HG03095 (cell line): ENCODE data around the gene ANO2.
"Not testable (repeated sequence)": the region's sequence is repeated elsewhere in the genome, so short reads cannot be mapped to it uniquely, and the experiment has no call there.

ENCODE experiments used
- ATAC-seq: cut with Tn5 transposase; IDR thresholded peaks from one replicate; pipeline ENCODE4 v1.9.1; 2021; ENCODE audit warnings: moderate library complexity; ENCODE audit not compliant: unreplicated experiment

Gene ANO2

DNA sequence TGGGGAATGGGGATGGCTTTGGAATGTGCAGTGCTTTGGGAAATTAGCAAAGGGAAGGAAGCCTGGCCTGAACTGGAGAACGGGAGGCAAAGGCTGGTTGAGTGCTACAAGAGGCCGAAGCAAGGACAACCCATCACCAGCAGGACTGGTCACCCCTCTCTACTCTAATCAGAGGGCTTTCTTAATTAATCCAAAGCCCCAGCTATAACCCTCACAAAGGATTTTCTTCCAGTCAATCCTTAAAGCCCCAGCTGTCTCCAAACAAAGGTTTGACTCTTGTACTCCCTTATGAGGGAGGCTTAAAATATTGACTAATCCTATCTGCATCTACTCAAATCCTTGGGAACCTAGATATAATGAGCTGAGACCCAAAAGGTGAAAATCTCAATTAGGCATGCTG lies 256.8 kb downstream of the ANO2 start:
- no peak for ATAC-seq

DNA sequence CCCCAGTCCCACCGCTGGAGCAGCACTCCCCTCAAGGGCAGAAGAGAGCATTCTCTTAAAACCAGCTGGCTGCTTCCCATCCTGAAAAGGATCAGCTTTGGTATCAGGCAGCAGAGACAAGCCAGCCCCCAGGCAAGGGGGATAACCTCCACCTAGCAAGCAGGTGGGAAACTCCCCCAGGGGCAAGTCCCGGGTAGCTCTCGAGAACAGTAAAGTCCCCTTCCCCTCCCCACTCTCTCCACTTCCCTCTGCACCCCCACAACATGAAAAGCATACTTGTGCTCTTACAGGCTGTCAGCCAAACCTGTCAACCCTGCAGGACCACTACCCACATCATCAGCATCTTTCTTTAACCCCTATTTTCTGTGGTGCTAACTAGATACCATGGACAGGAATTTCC lies 259.1 kb downstream of the ANO2 start:
- ATAC-seq, result no peak

DNA sequence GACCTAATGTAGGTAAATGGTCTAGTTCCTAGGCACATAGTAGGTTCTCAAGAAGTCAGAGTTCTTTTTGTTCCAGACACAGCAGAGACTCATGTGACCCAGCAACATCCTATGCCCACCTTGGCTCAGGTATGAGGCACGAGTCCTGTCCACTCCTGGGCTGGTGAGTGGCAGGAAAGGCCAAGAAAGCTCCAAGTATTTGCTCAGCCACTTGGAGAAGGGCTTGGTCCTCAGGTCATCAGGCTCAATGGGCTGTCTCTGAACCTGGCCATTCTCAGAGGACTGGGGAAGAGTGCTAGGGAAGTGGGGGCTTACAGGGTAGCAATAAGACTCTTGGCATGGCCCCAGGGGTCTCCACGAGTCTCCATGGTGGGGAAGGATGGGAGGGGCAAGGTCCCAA lies 260.1 kb downstream of the ANO2 start:
- ATAC-seq, result no peak

DNA sequence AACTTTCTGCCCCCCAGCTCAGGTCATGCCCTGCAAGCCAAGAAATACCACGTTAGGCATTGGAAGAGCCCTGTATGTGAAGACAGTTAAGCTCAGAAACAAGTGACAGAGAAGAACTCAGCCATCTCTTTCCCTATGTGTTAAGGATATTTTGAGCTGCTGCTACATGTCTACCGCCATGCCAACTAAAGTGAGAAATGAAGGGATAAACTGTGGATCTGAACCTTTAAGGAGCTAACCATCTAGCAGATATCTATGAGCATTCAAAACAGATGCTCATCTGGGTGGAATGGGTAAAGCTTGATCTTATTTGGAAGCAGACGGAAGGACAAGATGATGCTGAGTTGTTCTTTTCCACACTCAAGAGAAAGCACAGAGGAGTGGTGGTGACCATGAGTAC lies 262.5 kb downstream of the ANO2 start:
- no peak for ATAC-seq

DNA sequence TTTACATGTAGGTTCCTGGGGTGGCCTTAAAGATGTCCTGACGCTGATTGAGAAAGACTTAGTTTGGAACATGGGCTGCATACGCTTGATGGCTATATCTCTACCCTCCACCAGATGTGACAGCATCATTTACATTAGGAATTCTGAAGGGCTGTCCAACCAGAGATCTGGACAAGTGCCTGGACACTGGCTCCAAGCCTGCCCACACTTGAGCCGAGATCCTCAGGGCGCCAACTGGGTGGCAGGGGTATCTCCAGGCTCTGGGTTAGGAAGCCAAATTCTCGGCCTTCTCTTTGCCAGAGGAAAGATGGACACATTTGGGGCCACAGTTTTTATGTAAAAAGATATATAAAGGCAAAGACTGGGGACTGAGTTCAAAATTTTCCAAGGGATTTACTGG lies 266.9 kb downstream of the ANO2 start:
- no peak for ATAC-seq

DNA sequence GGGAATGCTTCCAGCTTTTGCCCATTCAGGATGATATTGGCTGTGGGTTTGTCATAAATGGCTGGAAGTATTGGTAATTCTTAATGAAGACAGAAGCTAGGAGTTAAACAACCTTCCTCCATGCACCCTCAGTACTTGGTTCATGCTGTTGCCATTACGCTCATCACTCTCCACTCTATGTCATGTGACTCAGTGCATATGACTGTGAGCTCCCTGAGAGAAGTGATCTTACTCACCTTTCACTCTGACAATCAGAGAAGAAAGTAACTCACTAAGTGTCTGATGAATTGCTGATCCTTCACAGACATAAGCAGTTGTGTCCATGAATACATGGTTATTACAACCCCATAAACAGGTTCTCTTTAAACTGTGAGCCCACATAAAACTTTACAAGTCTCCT lies 275.4 kb downstream of the ANO2 start:
- not testable (repeated sequence) for ATAC-seq

DNA sequence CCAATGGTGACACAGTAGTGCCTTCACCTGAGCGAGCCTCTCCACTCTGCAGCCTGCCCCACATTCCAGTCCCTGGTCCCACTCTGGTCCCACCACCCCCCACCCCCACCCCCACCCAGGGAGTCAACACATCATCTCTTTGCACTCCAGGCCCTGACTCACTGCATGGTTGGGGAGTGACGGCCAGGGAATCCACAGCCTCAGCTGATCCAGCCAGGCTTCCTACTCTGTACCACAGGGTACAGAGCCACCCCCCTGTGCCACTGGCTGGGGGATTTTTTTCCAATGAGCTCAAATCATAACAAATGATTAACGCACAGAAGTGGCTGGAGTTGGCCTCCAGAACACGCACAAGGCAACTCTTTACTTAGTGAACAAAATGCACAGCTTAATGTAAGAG lies 279.4 kb downstream of the ANO2 start:
- no peak for ATAC-seq

DNA sequence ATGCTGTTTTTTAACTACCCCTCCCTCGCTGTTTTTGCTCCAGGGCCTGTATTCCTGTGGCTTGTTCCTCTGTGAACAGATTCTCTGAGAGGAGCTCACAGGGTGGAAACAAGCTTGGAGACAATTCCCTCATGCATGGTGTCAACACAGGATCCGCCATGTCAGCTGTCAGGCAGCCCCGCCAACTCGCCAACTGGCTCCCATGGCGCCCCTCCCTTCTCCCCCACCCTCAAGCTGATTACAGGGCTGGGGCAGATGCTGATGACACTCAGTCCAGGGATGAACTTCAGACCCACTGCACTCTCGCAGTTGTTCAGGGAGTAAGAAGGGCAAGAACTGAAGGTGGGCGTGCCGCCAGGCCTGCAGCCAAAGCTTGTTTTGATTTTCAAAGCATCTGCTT lies 283.2 kb downstream of the ANO2 start:
- no peak for ATAC-seq

DNA sequence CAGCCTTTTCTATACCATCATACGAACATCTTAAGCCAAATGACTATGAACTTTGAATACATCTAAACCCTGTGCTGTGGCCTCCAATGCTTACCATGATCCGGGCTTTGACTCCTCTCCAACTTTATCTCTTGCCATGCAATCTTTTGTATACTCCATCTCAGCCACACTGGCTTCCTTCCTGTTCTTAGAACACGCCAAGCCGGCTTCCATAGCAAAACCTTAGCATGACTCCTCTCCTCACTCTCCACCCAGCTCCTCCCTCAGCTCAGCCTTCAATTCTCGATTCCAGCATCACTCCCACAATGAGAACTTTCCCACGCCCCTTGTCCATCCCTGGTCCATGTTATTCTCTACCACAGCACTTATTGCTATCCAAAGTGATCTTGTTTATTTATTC lies 284.8 kb downstream of the ANO2 start:
- no peak for ATAC-seq

DNA sequence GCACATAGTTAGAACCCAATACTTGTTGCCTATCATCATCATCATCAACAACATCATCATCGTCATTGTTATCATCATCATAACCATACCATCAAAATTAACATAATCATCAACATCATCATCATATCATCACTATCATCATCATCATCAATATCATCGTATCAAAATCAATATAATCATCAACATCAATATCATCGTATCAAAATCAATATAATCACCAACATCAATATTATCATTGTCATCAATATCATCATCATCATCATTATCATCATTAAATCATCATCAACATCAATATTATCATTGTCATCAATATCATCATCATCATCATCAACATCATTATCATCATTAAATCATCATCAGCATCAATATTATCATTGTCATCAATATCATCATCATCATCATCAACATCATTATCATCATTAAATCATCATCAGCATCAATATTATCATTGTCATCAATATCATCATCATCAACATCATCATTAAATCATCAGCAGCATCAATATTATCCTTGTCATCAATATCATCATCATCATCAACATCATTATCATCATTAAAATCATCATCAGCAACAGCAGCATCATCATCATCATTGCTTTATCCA lies 286.6 kb downstream of the ANO2 start:
- ATAC-seq, result not testable (repeated sequence)

DNA sequence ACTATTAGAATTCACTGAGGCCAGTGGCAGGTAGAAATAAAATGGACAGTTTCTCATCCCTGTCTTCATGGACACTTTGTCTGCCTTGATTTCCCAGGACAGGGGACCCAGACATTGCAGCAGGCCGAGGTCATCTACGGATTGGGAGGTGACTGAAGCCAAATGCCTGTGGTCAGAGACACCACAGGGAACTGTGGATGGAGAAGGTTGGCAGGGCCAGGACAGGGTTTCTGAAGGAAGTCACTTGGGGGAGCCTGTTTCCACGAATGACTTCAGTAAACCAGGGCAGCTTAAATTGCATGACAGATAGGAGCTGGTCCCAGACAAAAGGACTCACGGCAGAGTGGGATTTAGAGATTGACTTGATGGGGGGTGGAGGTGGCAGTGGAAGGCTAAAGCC lies 288.2 kb downstream of the ANO2 start:
- no peak for ATAC-seq

DNA sequence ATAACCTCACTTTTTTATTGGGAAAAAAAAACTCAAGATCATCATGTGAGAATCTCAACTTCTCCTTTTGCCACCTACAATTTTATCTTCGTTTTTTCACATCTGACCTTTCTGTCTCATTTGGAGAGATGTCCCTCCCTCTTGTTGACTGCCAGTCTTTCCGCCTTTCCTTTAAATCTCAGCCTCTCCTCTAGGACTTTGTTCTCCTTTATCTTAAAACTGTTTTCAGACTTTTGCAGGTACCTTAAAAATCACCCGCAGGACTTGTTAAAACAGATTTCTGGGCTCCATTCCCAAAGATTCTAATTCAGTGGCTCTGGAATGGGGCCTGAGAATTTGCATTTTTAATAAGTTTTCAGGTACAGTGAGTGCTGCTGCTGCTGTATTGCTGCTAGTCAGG lies 289.9 kb downstream of the ANO2 start:
- no peak for ATAC-seq

DNA sequence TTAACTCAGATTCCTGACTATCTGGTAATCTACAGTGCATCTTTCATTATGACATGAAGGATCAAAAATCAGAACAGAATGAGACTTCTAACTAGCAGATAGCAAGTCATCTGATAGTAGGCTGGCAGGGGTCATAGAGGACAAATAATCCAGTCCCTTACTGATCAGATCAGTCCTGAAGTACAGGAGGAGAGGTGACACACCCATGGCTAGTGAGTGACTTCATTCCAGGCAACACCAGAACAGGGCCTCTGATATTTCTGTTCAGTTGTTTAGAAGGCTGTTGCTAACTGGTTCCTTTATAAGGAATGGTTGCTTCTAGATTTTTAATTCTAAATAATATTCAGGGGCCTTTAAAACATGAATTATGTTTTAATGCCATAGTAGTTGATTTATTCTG lies 291.0 kb downstream of the ANO2 start:
- no peak for ATAC-seq

DNA sequence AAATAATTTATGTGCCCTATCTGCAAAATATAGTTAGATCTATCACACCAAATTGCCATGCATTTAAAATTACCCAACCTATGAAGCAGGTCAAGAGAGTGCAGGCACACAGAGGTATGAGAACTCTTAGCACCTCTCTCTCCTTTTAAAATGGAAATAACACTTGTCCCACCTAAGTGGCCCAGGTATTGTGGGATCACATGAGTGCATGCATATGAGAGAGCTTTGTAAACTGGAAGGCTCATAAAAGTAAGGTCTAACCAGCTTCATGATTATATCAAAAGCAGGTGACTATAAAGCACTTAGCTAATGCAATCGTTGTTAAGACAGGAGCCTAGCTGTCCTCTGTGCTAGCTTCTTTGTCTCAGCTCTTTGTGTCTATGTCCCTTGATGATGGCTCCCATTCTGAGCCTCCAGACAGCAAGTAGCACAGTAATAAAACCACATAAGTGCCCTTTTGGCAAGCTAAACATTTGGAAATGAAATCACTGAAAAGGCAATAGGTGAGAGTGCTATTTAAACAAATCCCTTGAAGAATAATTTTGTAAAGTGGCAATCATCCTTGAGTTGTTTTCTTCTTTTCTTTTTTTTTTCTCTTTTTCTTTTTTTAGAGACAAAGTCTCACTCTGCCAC lies 294.1 kb downstream of the ANO2 start:
- ATAC-seq, result no peak

DNA sequence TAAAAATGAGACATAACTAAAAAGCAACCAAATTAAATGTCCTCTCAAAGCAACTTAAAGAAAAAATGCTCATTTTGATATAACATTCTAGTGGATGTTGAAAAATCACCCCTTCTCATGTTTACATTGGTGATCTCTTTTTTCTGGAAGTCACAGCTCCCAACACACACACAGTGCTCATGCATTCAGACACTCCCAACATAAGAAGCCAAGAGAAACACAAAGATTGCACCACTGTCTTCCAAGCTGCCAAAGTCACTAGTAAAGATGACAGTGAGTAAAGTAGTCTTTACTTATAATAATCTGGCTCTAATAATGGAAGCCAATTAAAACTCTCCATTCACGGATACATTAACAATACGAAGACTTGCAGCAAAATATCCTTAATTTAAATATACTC lies 294.8 kb downstream of the ANO2 start:
- no peak for ATAC-seq

DNA sequence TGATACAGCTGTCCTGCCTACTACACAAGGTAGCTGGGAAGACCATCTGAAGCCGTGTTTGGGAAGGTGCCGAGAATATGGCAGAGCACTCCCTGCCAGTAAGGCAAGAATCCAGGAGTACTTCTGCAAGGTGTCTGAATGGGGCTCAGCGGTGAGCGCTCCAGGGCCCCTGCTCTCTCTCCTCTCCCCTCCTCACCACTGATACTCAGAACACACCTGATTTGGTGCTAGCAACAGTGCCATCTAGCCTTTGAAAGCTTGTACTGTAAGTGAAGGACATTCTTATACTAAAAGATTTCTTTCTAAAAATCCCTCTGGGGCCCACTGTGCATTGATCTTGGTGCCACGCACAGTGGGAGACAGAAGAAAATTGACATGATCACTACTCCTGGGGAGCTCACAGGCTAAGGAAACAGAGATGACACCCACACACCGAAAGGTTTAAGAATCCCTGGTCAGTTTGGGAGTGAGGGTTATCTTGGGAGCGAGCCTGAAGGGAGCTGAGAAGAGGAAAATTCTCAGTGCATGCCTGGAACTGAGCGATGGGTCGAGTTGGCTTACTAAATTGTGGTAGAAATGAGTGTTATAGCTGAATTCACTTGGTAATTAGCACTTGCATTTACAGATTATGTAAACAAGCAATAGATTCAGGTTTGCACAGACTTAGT lies 296.2 kb downstream of the ANO2 start:
- no peak for ATAC-seq

DNA sequence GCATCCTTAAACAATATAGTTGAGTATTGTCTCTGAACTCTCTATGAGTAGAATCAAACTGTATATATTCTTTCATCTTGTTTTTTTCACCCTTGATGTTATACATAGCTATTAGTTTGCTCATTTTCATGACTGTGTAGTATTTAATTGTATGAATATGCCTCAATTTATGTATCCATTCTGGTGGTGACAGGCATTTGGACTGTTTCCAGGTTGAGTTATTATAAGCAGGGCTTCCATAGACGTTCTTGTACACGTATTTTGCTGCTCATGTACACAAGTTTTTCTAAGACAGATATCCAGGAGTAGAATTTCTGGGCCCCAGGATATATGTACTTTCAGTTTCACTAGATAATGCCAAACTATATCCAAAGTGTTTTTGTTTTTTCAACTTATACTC lies 301.8 kb downstream of the ANO2 start:
- no peak for ATAC-seq

DNA sequence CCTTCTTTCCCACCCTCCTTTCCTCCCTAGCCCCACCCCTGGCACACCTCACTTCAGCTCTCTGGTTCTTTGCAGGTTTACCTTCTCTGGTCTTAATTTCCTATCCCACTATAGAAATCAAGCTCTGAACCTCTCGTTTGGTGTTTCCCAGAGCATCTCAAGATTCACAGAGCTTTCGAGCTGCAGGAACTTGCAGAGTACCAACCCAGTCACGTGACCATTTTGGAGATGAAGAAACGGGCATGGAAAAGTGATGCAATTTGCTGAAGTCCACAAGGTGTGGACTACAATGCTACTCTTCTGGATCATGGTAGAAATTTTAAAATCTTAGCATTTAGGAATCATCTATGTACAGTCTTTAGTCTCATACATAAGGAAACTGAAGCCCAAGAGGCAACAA lies 307.4 kb downstream of the ANO2 start:
- no peak for ATAC-seq

DNA sequence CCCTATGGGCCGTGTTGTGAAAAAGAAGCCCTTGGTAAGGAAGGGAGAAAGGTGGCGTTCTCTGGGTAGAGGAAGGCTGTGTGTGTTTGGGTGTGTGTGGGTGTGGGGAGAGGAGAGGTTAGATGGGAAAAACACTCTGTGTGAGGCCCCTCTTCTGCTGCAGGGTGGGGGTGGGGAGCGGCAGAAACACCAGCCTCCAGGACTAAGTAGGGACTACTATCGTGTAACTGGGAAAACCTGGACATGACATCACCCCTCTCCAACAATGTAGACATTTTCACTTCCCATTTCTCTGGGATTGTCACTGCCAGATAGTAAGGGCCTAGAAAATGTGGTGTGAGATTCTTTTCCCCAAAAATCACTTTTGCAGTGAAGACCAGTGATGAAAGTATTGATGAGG lies 308.2 kb downstream of the ANO2 start:
- ATAC-seq, result no peak

DNA sequence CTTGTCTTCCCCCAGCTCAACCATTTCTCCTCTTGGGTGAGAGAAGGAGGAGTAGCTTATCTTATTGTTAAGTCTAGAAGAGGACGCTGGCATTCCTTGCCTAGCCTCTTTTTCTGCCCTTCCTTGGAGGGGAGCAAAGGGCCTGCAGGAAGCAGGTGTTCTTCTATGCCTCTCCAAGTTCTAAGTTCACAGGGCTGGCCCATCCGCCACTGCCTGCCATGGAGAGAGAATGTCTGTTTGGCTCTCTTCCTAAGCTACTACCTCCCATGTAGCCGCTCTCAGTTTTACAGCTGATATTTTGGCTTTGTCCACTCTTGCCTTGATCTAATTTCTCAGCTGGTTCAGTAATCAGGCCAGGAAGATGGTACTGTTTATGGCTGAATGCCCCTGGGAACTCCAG lies 312.0 kb downstream of the ANO2 start:
- no peak for ATAC-seq

DNA sequence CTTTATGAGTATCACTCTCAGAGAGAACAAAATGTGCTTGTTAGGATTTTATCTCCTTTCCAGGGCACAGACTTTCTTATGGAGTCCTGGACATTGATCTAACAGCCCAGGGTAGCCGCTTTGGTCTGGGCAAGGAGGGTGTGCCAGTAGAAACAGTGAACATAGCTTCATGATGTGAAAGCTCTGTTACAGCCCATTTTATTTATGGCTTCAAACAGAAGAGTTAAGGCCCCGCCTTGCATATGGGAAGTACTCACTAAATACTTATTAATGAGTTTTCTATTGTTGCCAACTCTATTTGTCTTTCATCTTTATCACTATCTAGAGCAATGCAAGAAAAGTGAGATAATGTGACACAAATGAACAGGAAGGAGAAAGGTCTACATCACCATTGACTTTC lies 312.6 kb downstream of the ANO2 start:
- ATAC-seq, result no peak

DNA sequence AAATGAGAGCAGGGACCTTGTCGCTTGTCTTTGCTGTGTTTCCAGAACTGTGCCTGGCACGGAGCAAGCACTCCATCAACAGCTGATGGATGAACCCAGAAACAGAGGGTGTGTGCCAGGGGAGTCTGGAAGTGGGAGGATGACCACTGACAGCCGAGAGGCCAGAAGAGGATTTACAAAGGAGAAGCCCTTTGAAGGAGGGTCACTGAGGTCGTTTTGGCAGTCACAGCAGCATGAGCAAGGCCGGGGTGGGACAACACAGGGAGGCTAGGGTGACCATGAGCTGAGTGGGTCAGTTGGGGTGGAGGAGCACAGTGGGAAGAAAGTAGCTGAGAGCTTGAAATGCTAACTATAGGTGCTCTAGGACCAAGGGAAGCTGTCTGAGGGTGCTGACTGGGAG lies 313.6 kb downstream of the ANO2 start:
- ATAC-seq, result no peak

DNA sequence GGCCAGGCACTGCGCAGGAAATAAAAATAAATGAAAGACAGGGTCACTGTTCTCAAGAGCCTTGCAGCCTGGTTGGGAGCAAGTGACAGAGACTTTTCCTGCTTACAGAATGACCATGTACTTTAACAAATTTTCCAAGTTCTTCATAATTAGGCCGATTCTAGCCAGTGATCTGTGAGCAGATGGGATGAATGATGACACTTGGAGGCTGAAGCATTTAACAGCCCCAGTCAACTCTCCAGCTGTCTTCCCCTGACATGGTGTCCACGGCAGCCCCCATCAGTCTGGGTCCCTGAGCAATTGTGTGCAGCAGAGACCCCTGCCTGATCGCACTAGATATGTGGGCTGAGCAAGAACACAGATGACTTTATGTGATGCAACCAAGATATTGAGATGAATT lies 314.3 kb downstream of the ANO2 start:
- no peak for ATAC-seq
